Glomerular visceral epithelial cell (primary cell): ENCODE data around the gene P4HTM.
A peak's percentile ranks its signal among the peaks of the same experiment; 100 is the strongest.
"Not testable (repeated sequence)": the region's sequence is repeated elsewhere in the genome, so short reads cannot be mapped to it uniquely, and the experiment has no call there.

Experiments used
- DNase-seq: peaks from one replicate; pipeline ENCODE4 v3.0.0-alpha.2; 2016; ENCODE audit errors: extremely low spot score

P4HTM gene

GRCh38 chr3:49008627-49009026 is 18.6 kb downstream of the P4HTM start:
- not testable (repeated sequence) for DNase-seq

- no peak for DNase-seq
Measured at GRCh38 chr3:49009396-49009795, 19.4 kb downstream of the P4HTM start.

DNA sequence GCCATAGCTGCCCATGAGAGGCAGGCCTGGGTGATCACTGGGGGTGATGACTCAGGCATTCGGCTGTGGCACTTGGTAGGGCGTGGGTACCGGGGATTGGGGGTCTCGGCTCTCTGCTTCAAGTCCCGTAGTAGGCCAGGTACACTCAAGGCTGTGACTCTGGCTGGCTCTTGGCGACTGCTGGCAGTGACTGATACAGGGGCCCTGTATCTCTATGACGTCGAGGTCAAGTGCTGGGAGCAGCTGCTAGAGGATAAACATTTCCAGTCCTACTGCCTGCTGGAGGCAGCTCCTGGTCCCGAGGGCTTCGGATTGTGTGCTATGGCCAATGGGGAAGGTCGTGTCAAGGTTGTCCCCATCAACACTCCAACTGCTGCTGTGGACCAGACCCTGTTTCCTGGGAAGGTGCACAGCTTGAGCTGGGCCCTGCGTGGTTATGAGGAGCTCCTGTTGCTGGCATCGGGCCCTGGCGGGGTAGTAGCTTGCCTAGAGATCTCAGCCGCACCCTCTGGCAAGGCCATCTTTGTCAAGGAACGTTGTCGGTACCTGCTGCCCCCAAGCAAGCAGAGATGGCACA is 22.5 kb downstream of the P4HTM start:
- DNase-seq, result no peak

DNA sequence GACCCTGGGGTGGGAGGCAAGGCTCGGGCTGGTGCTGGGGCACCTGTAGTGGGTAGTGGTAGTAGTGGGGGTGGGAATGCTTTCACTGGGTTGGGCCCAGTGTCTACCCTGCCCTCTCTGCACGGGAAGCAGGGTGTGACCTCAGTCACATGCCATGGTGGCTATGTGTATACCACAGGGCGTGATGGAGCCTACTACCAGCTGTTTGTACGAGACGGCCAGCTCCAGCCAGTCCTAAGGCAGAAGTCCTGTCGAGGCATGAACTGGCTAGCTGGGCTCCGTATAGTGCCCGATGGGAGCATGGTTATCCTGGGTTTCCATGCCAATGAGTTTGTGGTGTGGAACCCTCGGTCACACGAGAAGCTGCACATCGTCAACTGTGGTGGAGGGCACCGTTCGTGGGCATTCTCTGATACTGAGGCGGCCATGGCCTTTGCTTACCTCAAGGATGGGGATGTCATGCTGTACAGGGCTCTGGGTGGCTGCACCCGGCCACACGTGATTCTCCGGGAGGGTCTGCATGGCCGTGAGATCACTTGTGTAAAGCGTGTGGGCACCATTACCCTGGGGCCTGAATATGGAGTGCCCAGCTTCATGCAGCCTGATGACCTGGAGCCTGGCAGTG is 23.2 kb downstream of the P4HTM start:
- no peak for DNase-seq

- peak; percentile 61 for DNase-seq
Measured at GRCh38 chr3:49013738-49014660, 24.0 kb downstream of the P4HTM start.

- DNase-seq, result no peak
Measured at GRCh38 chr3:49015072-49015471, 25.0 kb downstream of the P4HTM start.

GRCh38 chr3:49015765-49016164 is 25.7 kb downstream of the P4HTM start:
- no peak for DNase-seq

DNA sequence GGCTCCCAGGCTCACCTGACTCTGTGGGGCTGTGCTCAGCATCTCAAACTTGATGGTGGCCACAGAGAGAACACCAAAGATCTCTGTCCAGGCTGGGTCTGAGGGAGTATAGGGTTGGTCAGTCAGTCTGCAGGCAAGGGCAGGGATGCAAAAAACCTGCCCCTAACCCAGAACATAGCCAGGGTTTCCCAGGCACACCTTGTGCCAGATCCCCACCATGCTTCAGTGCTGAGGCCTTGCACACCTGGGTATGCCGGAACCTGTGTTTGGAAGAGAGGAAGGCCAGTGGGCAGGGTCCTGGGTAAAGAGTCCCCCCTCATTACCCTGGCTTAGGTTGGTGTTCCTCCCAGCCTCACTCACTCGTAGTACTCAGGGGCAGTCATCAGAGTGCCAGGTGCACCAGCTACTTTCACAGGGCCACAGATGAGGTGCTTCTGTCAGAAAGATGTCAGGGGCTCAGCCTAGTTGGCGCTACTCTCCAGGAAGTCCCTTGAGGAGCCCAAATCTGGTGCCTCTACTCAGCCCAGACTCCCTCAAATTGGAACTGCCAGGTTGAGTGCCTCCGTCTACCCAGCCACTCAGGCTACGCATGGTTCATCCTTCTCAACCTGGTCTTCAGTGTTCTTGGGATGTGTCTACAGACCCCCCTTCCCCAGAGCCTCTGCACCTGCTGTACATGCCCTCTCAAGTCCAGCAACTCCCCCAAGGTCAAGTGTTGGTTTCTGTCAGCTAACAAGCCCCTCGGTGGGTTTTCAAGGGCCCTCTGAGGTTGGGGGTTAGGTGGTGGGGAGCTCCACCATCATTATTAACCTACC is 26.6 kb downstream of the P4HTM start:
- DNase-seq, result no peak

DNA sequence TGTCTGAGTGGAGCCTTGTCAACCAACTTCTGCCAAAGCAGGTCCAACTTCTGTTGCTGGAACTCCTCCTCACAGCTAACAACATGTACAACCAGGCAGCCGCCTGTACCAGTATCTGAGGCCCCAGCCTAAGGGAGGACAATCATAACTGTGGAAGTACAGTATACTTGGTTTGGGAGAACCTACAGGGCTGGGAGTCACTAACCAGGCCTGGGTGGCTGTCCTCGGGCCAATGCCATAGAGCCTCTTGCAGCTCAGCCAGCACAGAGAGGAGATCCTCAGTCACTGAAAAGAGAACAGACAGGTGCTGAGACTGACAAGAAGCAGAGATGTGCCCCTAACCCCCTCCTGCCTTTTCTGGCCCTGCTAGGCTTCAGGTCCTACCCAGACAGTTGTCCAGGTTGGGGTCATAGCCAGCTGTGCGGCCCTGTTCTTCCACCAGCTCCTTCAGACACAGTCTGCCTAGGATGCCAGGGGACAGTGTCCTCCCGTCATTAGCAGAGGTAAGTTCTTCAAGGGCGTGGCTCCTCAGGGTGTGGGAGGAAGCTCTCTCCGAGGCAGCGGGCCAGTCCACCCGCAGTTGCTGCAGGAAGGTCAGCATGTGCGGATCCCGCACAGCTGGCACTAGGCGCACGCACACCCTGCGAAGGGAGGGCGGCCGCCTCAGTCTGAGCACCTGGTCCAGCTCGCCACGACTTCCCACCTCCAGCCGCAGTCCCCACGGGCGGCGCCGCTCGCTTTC is 27.4 kb downstream of the P4HTM start:
- peak; percentile 33 for DNase-seq

GRCh38 chr3:49017971-49018706 is 28.1 kb downstream of the P4HTM start, which contains the start of gene DALRD3:
Gene DALRD3 (minus strand): TSS chr3:49018580. CDS start chr3:49018564, 16 bp downstream.
- DNase-seq, result peak; percentile 66

DNA sequence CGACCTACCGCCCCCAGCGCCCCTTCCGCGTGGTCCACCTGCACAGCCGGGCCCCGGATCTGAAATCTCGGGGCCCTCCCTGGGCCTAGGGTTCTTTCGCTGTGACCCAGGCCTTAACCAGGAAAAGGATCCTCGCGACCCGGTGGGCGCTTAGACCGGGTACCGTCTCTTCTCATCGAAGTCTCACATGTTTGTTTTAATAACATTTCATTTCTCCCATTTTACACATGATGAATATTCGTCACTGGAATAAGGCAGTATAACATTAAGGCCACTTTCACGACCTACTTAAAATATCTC is 28.6 kb downstream of the P4HTM start:
- DNase-seq, result no peak

DNA sequence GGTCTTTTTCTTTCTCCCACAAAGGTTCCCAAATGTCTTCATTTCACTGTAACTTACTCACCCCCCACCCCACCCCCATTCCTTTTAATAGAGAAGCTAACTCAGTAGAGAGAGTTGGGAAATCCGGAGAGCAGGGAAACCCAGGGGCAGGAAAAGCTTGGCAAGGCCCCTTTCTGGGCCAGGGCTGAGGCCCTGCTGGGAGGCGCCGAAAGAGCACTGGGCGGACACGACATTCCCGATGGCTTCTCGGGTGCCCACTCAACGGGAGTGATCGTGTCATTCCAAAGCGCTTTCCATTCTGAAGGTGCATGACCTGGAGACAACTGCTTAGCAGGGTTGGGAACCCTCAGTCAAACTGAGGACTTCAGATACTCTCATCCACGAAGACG is 29.9 kb downstream of the P4HTM start:
- DNase-seq, result no peak

DNA sequence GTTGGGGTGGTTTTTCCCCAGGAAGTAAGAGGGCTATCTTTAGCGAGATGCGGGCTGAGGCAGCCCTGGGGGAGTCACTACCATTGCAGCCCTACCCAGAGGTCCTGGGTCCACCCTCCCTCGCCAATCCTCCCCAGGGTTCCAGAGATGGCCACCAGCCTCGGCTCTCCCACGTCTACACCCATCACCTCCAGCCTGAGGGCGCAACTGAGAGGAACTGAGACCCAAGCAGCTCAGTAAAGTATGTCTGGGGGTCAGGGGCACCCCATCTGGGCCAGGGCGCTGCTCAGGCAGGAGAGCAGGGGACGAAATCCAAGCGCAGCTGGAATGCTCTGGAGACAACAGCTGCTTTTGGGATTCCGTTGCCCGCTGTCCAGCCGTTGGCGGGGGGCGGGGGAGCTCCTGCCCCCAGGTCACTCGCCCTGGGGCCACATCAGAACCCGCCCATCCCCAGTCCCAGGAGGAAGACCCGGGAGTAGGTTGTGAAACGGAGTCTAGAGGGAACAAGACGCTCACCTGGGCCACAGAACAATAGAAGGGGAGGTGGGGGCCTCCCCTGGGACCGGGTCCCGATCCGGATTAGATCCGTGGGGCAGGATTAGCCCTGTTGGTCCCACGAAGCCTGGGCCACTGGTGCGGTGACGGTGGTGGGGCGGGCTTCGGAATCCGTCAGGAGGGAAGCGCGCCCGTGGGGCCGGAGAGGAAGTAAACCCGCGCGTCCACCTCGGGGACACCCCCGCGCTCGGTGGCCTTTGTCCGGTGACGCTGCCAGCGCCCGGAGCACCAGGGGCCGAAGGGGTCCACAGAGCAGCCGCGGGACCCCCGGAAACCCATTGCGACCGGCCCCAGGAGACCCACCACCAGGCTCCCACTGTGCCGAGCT is 30.5 kb downstream of the P4HTM start:
- DNase-seq, result peak; percentile 23

- DNase-seq, result peak; percentile 98
Measured at GRCh38 chr3:49021213-49021812, 31.3 kb downstream of the P4HTM start.

DNA sequence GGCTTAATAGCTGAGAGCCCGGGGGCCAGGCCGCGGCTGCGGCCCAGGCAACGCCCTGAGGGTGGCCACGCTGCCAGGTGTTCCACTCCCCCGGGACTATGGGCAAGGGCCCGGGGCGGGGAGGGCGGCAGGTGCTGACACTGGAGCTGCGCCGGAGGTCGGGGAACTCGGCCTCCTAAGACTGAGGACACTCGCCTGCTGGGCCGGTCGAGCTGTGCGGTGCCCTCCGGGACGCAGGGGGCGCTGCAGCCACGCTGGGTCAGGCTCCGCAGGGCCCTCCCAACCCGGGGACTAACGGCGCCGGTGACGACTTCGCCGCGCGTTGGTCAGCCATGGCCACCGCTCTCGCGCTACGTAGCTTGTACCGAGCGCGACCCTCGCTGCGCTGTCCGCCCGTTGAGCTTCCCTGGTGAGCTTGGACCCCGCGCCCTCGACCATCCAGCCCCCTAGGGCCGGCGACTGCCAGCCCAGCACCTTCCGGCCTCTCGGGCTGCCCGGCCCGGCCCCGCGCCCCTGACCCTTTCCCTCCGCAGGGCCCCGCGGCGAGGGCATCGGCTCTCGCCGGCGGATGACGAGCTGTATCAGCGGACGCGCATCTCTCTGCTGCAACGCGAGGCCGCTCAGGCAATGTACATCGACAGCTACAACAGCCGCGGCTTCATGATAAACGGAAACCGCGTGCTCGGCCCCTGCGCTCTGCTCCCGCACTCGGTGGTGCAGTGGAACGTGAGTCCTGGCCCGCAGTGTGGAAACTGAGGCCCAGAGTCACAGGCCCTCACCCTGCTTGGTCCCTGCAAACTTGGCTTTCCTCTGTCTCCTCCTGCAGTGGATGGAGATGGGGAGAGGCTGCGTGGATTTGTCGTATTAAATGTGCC is 32.0 kb downstream of the P4HTM start, which contains the start of gene NDUFAF3:
TSS of gene NDUFAF3 (plus strand) at position 309 of the 875 bp plus-strand sequence. CDS start at position 333, 24 bp downstream.
- DNase-seq, result peak; percentile 94

GRCh38 chr3:49022688-49023171 is 32.7 kb downstream of the P4HTM start:
- DNase-seq, result peak; percentile 35

DNA sequence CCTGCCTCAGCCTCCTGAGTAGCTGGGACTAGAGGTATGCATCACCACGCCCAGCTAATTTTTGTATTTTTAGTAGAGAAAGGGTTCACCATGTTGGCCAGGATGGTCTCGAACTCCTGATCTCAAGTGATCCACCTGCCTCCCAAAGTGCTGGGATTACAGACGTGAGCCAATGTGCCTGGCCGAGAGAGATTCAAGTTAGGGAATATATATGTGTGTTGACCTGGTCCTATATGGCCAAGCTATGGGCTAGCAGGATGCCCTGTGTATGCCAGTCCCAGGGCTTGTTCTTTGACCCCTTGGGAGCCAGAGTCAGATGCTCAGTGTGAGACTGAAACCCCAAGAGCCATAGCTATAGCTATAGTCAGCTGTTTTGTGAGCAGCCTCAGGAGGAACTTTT is 33.7 kb downstream of the P4HTM start:
- no peak for DNase-seq

- no peak for DNase-seq
Measured at GRCh38 chr3:49024449-49024848, 34.4 kb downstream of the P4HTM start.
